Subcutaneous adipose tissue (tissue), 4 donors: ENCODE data around the gene LIMK1. TPM values are rescaled to one million over a fixed set of nuclear protein-coding genes. Genes with fewer than 3 reads are reported as not detected.

Source experiments
- CTCF ChIP-seq: fragments of 450-650 bp; IDR thresholded peaks from one replicate; pipeline ENCODE4 v1.5.1; 2016; ENCODE audit warnings: low read depth, mild to moderate bottlenecking, control low read depth, antibody characterized with exemption, moderate library complexity
- total RNA-seq, 4 donors: library from RNA; depleted of rRNA; stranded (reverse); fragments of >200 nt; gene quantifications; one replicate each; pipeline ENCODE4 v1.1.0, GENCODE V29; 2016

Gene LIMK1
- total RNA-seq, 4 donors from 2014 or later, result 6.4 to 37.6 (median 9.8) TPM

- TF ChIP-seq CTCF, result no peak
Observed at GRCh38 chr7:74057987-74058386, 25.6 kb upstream of the LIMK1 start.

- TF ChIP-seq CTCF, result no peak
Observed at GRCh38 chr7:74058486-74058885, 25.1 kb upstream of the LIMK1 start.

GRCh38 chr7:74059037-74059436 lies 24.6 kb upstream of the LIMK1 start:
- TF ChIP-seq CTCF, result no peak

GRCh38 chr7:74059681-74060588 lies 23.7 kb upstream of the LIMK1 start:
- TF ChIP-seq CTCF, result no peak

- no peak for TF ChIP-seq CTCF
Observed at GRCh38 chr7:74061840-74062539, 21.6 kb upstream of the LIMK1 start.

GRCh38 chr7:74063223-74063641 lies 20.4 kb upstream of the LIMK1 start:
- TF ChIP-seq CTCF, result no peak

- no peak for TF ChIP-seq CTCF
Observed at GRCh38 chr7:74063646-74064045, 20.0 kb upstream of the LIMK1 start.
